C4-2B (cell line): ENCODE data around the gene POLD1.

Experiments used
- CTCF ChIP-seq: fragments of 450-650 bp; conservative IDR thresholded peaks from 2 replicates; pipeline ENCODE4 v1.5.1; 2017; ENCODE audit warnings: mild to moderate bottlenecking
- ZFX ChIP-seq: fragments of 450-650 bp; IDR thresholded peaks from 2 replicates; pipeline ENCODE4 v1.6.1; 2017

GRCh38 chr19:50371914-50372475 lies 12.2 kb upstream of the POLD1 start:
- TF ChIP-seq CTCF (no peak), ZFX (no peak)
